Neural cell (in vitro differentiated cells): ENCODE data around the gene CLTC.

Experiments
- EZH2 ChIP-seq: fragments of 200-600, 300-800 bp; shearing (Covaris generic), sonication (generic); IDR thresholded peaks from 2 replicates; pipeline ENCODE4 v1.6.1; 2014; ENCODE audit warnings: antibody characterized with exemption, low read length, borderline replicate concordance, mild to moderate bottlenecking; ENCODE audit not compliant: insufficient read depth, poor library complexity, severe bottlenecking
- POLR2AphosphoS5 ChIP-seq: IDR thresholded peaks from 2 replicates; pipeline ENCODE4 v1.6.1; 2012
- TF ChIP-seq, protein P1 (sequence below): fragments of 450-650 bp; IDR thresholded peaks from 2 replicates; pipeline ENCODE4 v1.5.1; 2014; ENCODE audit warnings: antibody characterized with exemption, mild to moderate bottlenecking, moderate library complexity; ENCODE audit not compliant: poor library complexity, severe bottlenecking

GRCh38 chr17:59637611-59638310 is 18.1 kb downstream of the CLTC start:
- TF ChIP-seq POLR2AphosphoS5, result no peak
- no peak for TF ChIP-seq EZH2
- TF ChIP-seq, protein P1, sequence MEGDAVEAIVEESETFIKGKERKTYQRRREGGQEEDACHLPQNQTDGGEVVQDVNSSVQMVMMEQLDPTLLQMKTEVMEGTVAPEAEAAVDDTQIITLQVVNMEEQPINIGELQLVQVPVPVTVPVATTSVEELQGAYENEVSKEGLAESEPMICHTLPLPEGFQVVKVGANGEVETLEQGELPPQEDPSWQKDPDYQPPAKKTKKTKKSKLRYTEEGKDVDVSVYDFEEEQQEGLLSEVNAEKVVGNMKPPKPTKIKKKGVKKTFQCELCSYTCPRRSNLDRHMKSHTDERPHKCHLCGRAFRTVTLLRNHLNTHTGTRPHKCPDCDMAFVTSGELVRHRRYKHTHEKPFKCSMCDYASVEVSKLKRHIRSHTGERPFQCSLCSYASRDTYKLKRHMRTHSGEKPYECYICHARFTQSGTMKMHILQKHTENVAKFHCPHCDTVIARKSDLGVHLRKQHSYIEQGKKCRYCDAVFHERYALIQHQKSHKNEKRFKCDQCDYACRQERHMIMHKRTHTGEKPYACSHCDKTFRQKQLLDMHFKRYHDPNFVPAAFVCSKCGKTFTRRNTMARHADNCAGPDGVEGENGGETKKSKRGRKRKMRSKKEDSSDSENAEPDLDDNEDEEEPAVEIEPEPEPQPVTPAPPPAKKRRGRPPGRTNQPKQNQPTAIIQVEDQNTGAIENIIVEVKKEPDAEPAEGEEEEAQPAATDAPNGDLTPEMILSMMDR, result no peak
